K562 (cell line): Measurements from ENCODE around the gene RCC1.

Experiments
- MAZ ChIP-seq, 2 experiments: fragments of 450-650 bp in 1 of 2; sonication (generic) in 1 of 2; formaldehyde crosslinking; IDR thresholded peaks in 1 of 2; conservative IDR thresholded peaks in 1 of 2; 2 replicates each; pipeline versions ENCODE4 v1.4.0 to v1.5.0; 2020; ENCODE audit warnings: mild to moderate bottlenecking in 1 of 2, missing genetic modification reagents in 1 of 2
- NR3C1 ChIP-seq: sonication (generic); formaldehyde crosslinking; IDR thresholded peaks from 2 replicates; pipeline ENCODE4 v1.8.1; 2022; ENCODE audit warnings: missing genetic modification reagents
- SIN3A ChIP-seq, 2 experiments: fragments of 150-350 bp in 1 of 2; IDR thresholded peaks; 2 replicates each; pipeline ENCODE4 v1.6.1; 2011 to 2016; ENCODE audit warnings: borderline replicate concordance in 2 of 2, low read depth in 2 of 2, low read length in 2 of 2, mild to moderate bottlenecking in 2 of 2, moderate library complexity in 2 of 2; ENCODE audit not compliant: control insufficient read depth in 1 of 2
- YY1 ChIP-seq, 3 experiments: IDR thresholded peaks; 2 replicates each; pipeline ENCODE4 v1.6.1; 2011; ENCODE audit warnings: low read length in 2 of 3, mild to moderate bottlenecking in 2 of 3, moderate library complexity in 2 of 3, borderline replicate concordance in 1 of 3, control low read depth in 1 of 3, low read depth in 1 of 3; ENCODE audit not compliant: insufficient read depth in 3 of 3, insufficient replicate concordance in 2 of 3, control insufficient read depth in 1 of 3, insufficient read length in 1 of 3; ENCODE audit errors: extremely low read depth in 1 of 3
- ZBTB2 ChIP-seq: fragments of 450-650 bp; IDR thresholded peaks from 2 replicates; pipeline ENCODE4 v1.6.1; 2016; ENCODE audit warnings: antibody characterized with exemption
- ZBTB34 ChIP-seq: fragments of 250-450 bp; sonication (Bioruptor Pico); IDR thresholded peaks from 2 replicates; pipeline ENCODE4 v1.8.0; 2021; ENCODE audit warnings: mild to moderate bottlenecking, moderate library complexity

GRCh38 chr1:28579401-28579800 is 73.6 kb downstream of the RCC1 start:
- TF ChIP-seq SIN3A (IDR thresholded peaks at IDR 0.05; ENCODE audit: borderline replicate concordance in 2 of 2, control insufficient read depth in 1 of 2, low read depth in 2 of 2, low read length in 2 of 2) (peak in 1 of 2 experiments; percentile 46; a peak in 1 of 4 replicates), ZBTB2 (no peak), NR3C1 (CRISPR knock-in tag) (no peak), MAZ (CRISPR knock-in tag; conservative IDR thresholded peaks at IDR 0.05 in 1 of 2, IDR thresholded peaks at IDR 0.05 in 1 of 2) (no peak), ZBTB34 (CRISPR knock-in tag) (no peak), YY1 (IDR thresholded peaks at IDR 0.05; ENCODE audit: borderline replicate concordance in 1 of 3, control insufficient read depth in 1 of 3, extremely low read depth in 1 of 3, insufficient read depth in 3 of 3, insufficient read length in 1 of 3, insufficient replicate concordance in 2 of 3, low read depth in 1 of 3, low read length in 2 of 3) (no peak)
